Measurements from ENCODE around the gene SF3B3. TPM values are rescaled to one million over a fixed set of nuclear protein-coding genes. Genes with fewer than 3 reads are reported as not detected.
A peak's percentile ranks its signal among the peaks of the same experiment; 100 is the strongest.

SF3B3 gene
- total and polyA plus RNA-seq, 2 of the 13 experiments (the other 11 are each of a cell fraction or from before 2014, with no cell fraction given) = 157 to 500 TPM

- no peak; the same call in 1 of the 2 replicates for TF ChIP-seq PRDM15 (CRISPR knock-in tag; IDR thresholded peaks at IDR 0.05)
- peak; percentile 25 for TF ChIP-seq KLF12 (CRISPR knock-in tag; IDR thresholded peaks at IDR 0.05; ENCODE audit: borderline replicate concordance)
- TF ChIP-seq ZNF607 (CRISPR knock-in tag; IDR thresholded peaks at IDR 0.05; ENCODE audit: borderline replicate concordance) = peak; percentile 74; the same call in 1 of the 2 replicates
- TF ChIP-seq KLF15 (CRISPR knock-in tag; IDR thresholded peaks at IDR 0.05; ENCODE audit: borderline replicate concordance) = no peak
- TF ChIP-seq ZNF891 (CRISPR knock-in tag; IDR thresholded peaks at IDR 0.05) = 0 out of 2 replicates have a peak, but pooled peaks have one; percentile 52
- TF ChIP-seq GZF1 (CRISPR knock-in tag; IDR thresholded peaks at IDR 0.05) = no peak
- peak; percentile 82; the same call in 1 of the 2 replicates for TF ChIP-seq ARID4A (CRISPR knock-in tag; IDR thresholded peaks at IDR 0.05; ENCODE audit: borderline replicate concordance)
- TF ChIP-seq, protein P1, sequence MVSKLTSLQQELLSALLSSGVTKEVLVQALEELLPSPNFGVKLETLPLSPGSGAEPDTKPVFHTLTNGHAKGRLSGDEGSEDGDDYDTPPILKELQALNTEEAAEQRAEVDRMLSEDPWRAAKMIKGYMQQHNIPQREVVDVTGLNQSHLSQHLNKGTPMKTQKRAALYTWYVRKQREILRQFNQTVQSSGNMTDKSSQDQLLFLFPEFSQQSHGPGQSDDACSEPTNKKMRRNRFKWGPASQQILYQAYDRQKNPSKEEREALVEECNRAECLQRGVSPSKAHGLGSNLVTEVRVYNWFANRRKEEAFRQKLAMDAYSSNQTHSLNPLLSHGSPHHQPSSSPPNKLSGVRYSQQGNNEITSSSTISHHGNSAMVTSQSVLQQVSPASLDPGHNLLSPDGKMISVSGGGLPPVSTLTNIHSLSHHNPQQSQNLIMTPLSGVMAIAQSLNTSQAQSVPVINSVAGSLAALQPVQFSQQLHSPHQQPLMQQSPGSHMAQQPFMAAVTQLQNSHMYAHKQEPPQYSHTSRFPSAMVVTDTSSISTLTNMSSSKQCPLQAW (CRISPR knock-in tag; IDR thresholded peaks at IDR 0.05) = peak; percentile 70; the same call in 1 of the 2 replicates
- peak; percentile 92 for TF ChIP-seq ELF1 (CRISPR knock-in tag; IDR thresholded peaks at IDR 0.05)
- TF ChIP-seq ETV5 (CRISPR knock-in tag; IDR thresholded peaks at IDR 0.05; ENCODE audit: borderline replicate concordance) = peak; percentile 86
- no peak; the same call in 1 of the 2 replicates for TF ChIP-seq MEIS2 (CRISPR knock-in tag; IDR thresholded peaks at IDR 0.05)
- TF ChIP-seq TFE3 (CRISPR knock-in tag; IDR thresholded peaks at IDR 0.05) = peak; percentile 4; the same call in 1 of the 2 replicates
- peak; percentile 54 for TF ChIP-seq HNRNPLL (IDR thresholded peaks at IDR 0.05; ENCODE audit: low read depth, low read length, poor library complexity, severe bottlenecking)
- TF ChIP-seq ZMAT3 (CRISPR knock-in tag; conservative IDR thresholded peaks at IDR 0.05) = 0 out of 2 replicates have a peak, but pooled peaks have one; percentile 15
These were observed 407 bp upstream of the SF3B3 start, which contains the start of gene COG4 (continued) for GRCh38 chr16:70523076-70523742.
